GM20000 (cell line): ENCODE data around the gene AUP1.
A peak's percentile ranks its signal among the peaks of the same experiment; 100 is the strongest.

Experiments used
- DNase-seq: peaks from one replicate; pipeline ENCODE4 v3.0.0; 2012; ENCODE audit warnings: low spot score
- CTCF ChIP-seq: IDR thresholded peaks from 2 replicates; pipeline ENCODE4 v1.5.1; 2012; ENCODE audit warnings: mild to moderate bottlenecking, control low read depth; ENCODE audit errors: extremely low read depth, missing control alignments

AUP1 gene

GRCh38 chr2:74551530-74551929, 22.0 kb upstream of the AUP1 start:
- no peak for DNase-seq
- no peak for TF ChIP-seq CTCF

GRCh38 chr2:74550231-74550630, 20.7 kb upstream of the AUP1 start:
- DNase-seq = peak; percentile 23
- no peak for TF ChIP-seq CTCF

- no peak for TF ChIP-seq CTCF
- DNase-seq = peak; percentile 88
Observed at GRCh38 chr2:74548900-74549826, 19.7 kb upstream of the AUP1 start.

- no peak for TF ChIP-seq CTCF
- no peak for DNase-seq
Observed at GRCh38 chr2:74548285-74548899, 18.9 kb upstream of the AUP1 start.

GRCh38 chr2:74546004-74546403, 16.5 kb upstream of the AUP1 start:
- TF ChIP-seq CTCF = no peak
- peak; percentile 43 for DNase-seq

GRCh38 chr2:74544634-74545033, 15.1 kb upstream of the AUP1 start:
- TF ChIP-seq CTCF = no peak
- peak; percentile 25 for DNase-seq

- DNase-seq = no peak
- TF ChIP-seq CTCF = no peak
Observed at GRCh38 chr2:74542978-74543377, 13.5 kb upstream of the AUP1 start.
